Panc1 (cell line): ENCODE measurements around the gene FAM53A. TPM values are rescaled to one million over a fixed set of nuclear protein-coding genes. Genes with fewer than 3 reads are reported as not detected.
A peak's percentile ranks its signal among the peaks of the same experiment; 100 is the strongest.

Experiments used
- ATAC-seq: fragments of 200-7000 bp; cut with Tn5 transposase; 2 replicates; pipeline ENCODE4 v1.9.1; 2020; ENCODE audit warnings: mild to moderate bottlenecking, moderate library complexity
- BruUV-seq: library from RNA; stranded (reverse); fragments of 400-500 nt; replicated peaks from 2 replicates; lab custom pipeline; 2021; lab: Mats Ljungman, UMichigan
- CTCF ChIA-PET: fragments of 300-600 bp; sonication (Branson Sonifier 250); formaldehyde crosslinking; loops from one replicate; lab custom pipeline; 2022; ENCODE audit warnings: antibody characterized with exemption; lab: Charles Lee
- POLR2A ChIA-PET: fragments of 300-600 bp; sonication (Branson Sonifier 250); formaldehyde crosslinking; loops from one replicate; lab custom pipeline; 2022; ENCODE audit warnings: antibody characterized with exemption; lab: Charles Lee
- DNase-seq: peaks from one replicate; pipeline ENCODE4 v3.0.0-alpha.2; 2010; ENCODE audit warnings: low read depth, low spot score
- H3K27ac ChIP-seq: 2 replicates; pipeline ENCODE4 v1.5.1; 2011; ENCODE audit warnings: mild to moderate bottlenecking, low read length, inconsistent platforms
- H3K27me3 ChIP-seq: fragments of 200-500 bp; sonication (Bioruptor generic); 2 replicates; pipeline ENCODE4 v1.6.0; 2014; ENCODE audit warnings: low read length, inconsistent platforms; ENCODE audit not compliant: control insufficient read depth, insufficient read depth
- H3K36me3 ChIP-seq: fragments of 200-500 bp; sonication (Bioruptor generic); 2 replicates; pipeline ENCODE4 v1.5.1; 2014; ENCODE audit warnings: inconsistent platforms, mild to moderate bottlenecking, low read length, moderate library complexity; ENCODE audit not compliant: control insufficient read depth, insufficient read depth
- H3K4me1 ChIP-seq: 2 replicates; pipeline ENCODE4 v1.5.1; 2011; ENCODE audit warnings: inconsistent platforms, mild to moderate bottlenecking, low read length, moderate library complexity; ENCODE audit not compliant: control insufficient read depth, insufficient read depth
- H3K4me3 ChIP-seq, 2 experiments: 2 replicates each; pipeline ENCODE4 v1.5.1; 2011 to 2012; ENCODE audit warnings: low read depth in 2 of 2, low read length in 2 of 2, mild to moderate bottlenecking in 2 of 2, inconsistent platforms in 1 of 2, moderate library complexity in 1 of 2
- H3K9me3 ChIP-seq: fragments of 200-500 bp; sonication (Bioruptor generic); 2 replicates; pipeline ENCODE4 v1.5.1; 2014; ENCODE audit warnings: low read depth, mild to moderate bottlenecking, inconsistent platforms, low read length, moderate library complexity; ENCODE audit not compliant: control insufficient read depth, insufficient read depth
- CTCF ChIP-seq: fragments of 450-650 bp; IDR thresholded peaks from 2 replicates; pipeline ENCODE4 v1.5.1; 2017; ENCODE audit warnings: mild to moderate bottlenecking
- POLR2AphosphoS5 ChIP-seq: IDR thresholded peaks from 2 replicates; pipeline ENCODE4 v1.6.1; 2012; ENCODE audit warnings: mild to moderate bottlenecking, low read depth, low read length, moderate library complexity
- SIN3A ChIP-seq: IDR thresholded peaks from 2 replicates; pipeline ENCODE4 v1.6.1; 2012; ENCODE audit warnings: low read depth, mild to moderate bottlenecking, low read length, moderate library complexity, borderline replicate concordance; ENCODE audit not compliant: insufficient read depth
- TCF7L2 ChIP-seq: IDR thresholded peaks from 2 replicates; pipeline ENCODE4 v1.6.1; 2011; ENCODE audit warnings: mild to moderate bottlenecking, low read depth, low read length, inconsistent platforms
- in situ Hi-C: cut with HindIII; loops from 2 replicates; pipeline ENCODE4 v1.10.0; 2016; ENCODE audit warnings: low sequenced_read_pairs, low pct_unique_long_range_greater_than_20kb
- intact Hi-C: fragments of 100-400 bp; cut with micrococcal nuclease; formaldehyde crosslinking; loops from one replicate; pipeline ENCODE4 v1.10.0; 2022; ENCODE audit not compliant: unreplicated experiment
- total RNA-seq: library from RNA; stranded (reverse); gene quantifications from one replicate; pipeline ENCODE4 v1.2.1, GENCODE V29; 2021; ENCODE audit not compliant: unreplicated experiment
- TF ChIP-seq, protein P1 (sequence below), 2 experiments: IDR thresholded peaks; 2 replicates each; pipeline ENCODE4 v1.6.1; 2011 to 2012; ENCODE audit warnings: low read depth in 2 of 2, control low read depth in 1 of 2, low read length in 1 of 2, mild to moderate bottlenecking in 1 of 2, moderate library complexity in 1 of 2; ENCODE audit not compliant: insufficient read depth in 1 of 2

The FAM53A gene
- total RNA-seq, 1 experiment from 2014 or later = 7.0 TPM

- no peaks in the 10 kb centered on the region for H3K27me3 ChIP-seq
- DNase-seq (no peak), ATAC-seq (peak; percentile 39)
- no peaks in the 10 kb centered on the region for H3K9me3 ChIP-seq
- peaks cover 3% of the 10 kb centered on the region for H3K36me3 ChIP-seq
- ChIA-PET CTCF (no interaction called here), POLR2A (no interaction called here)
- intact Hi-C loops (no loop called here), in situ Hi-C loops (no loop called here)
- H3K4me1 ChIP-seq = peaks cover 44% of the 10 kb centered on the region
- no TSS peak for BruUV-seq
- peak overlapping the region; percentile 58 to 79 for H3K4me3 ChIP-seq
- peak overlapping the region; percentile 89 for H3K27ac ChIP-seq
- TF ChIP-seq, protein P1, sequence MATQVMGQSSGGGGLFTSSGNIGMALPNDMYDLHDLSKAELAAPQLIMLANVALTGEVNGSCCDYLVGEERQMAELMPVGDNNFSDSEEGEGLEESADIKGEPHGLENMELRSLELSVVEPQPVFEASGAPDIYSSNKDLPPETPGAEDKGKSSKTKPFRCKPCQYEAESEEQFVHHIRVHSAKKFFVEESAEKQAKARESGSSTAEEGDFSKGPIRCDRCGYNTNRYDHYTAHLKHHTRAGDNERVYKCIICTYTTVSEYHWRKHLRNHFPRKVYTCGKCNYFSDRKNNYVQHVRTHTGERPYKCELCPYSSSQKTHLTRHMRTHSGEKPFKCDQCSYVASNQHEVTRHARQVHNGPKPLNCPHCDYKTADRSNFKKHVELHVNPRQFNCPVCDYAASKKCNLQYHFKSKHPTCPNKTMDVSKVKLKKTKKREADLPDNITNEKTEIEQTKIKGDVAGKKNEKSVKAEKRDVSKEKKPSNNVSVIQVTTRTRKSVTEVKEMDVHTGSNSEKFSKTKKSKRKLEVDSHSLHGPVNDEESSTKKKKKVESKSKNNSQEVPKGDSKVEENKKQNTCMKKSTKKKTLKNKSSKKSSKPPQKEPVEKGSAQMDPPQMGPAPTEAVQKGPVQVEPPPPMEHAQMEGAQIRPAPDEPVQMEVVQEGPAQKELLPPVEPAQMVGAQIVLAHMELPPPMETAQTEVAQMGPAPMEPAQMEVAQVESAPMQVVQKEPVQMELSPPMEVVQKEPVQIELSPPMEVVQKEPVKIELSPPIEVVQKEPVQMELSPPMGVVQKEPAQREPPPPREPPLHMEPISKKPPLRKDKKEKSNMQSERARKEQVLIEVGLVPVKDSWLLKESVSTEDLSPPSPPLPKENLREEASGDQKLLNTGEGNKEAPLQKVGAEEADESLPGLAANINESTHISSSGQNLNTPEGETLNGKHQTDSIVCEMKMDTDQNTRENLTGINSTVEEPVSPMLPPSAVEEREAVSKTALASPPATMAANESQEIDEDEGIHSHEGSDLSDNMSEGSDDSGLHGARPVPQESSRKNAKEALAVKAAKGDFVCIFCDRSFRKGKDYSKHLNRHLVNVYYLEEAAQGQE (IDR thresholded peaks at IDR 0.05; ENCODE audit: insufficient read depth in 1 of 2, low read depth in 2 of 2, low read length in 1 of 2) = no peak
- no peak for TF ChIP-seq CTCF
- no peak for TF ChIP-seq TCF7L2
- no peak for TF ChIP-seq POLR2AphosphoS5
- no peak for TF ChIP-seq SIN3A
Observed at GRCh38 chr4:1713003-1713851, 29.1 kb upstream of the FAM53A start.

DNA sequence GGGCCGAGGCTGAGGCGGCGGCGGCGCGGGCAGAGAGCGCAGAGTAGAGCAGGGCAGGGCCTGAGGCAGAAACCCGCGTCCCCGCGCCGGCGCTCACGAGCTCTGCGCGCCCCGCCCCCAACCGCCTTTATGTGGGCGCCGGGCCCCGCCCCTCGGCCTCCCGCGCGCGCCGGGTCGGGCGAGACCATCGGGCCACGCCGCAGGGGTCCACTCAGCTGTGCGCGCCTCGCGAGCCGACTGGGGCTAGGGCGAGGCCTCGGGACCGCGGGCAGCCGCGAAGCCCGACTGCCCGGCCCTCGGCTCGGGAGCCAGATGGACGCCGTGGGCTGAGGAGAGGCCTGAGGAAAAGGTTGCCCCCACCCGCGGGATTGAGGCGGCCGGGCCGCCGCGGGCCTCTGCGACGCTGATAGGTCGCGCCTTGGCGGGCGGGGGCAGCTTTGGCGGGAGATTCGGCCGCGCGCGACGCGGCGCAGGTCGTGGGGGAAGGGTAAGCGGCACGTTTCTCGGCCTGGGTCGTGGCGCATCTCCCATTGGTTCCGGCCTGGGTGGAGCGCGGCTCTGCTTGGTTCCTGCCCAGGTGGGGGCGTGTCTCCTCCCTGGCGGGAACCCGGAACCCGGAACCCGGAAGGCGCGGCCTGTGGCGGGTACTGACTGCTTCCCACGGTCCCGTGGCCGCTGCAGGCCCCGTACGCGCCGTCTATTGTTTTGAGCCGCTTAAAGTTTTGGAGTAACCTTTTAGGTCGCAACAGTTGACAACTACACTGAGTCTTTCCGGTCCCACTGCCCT is 28.3 kb upstream of the FAM53A start, which contains the start of gene SLBP:
TSS of gene SLBP (minus strand) at position 104 of the 787 bp plus-strand sequence. CDS start 131 bp downstream, outside the sequence.
- DNase-seq (no peak), ATAC-seq (peak; percentile 91)
- POLR2A ChIA-PET = no interaction called here
- peaks cover 36% of the 10 kb centered on the region for H3K4me1 ChIP-seq
- CTCF ChIA-PET = no interaction called here
- BruUV-seq = no TSS peak
- peak within 1 kb of the TSS; percentile 89 for H3K27ac ChIP-seq
- no peaks in the 10 kb centered on the region for H3K27me3 ChIP-seq
- intact Hi-C loops = no loop called here
- no peaks in the 10 kb centered on the region for H3K9me3 ChIP-seq
- TF ChIP-seq CTCF (no peak), SIN3A (peak; percentile 91; the same call in 1 of the 2 replicates), TCF7L2 (peak; percentile 63; the same call in 1 of the 2 replicates), POLR2AphosphoS5 (peak; percentile 75)
- TF ChIP-seq, protein P1 (IDR thresholded peaks at IDR 0.05; ENCODE audit: insufficient read depth in 1 of 2, low read depth in 2 of 2, low read length in 1 of 2) = no peak
- peaks cover 6% of the 10 kb centered on the region for H3K36me3 ChIP-seq
- in situ Hi-C loops = no loop called here
- peak within 1 kb of the TSS; percentile 58 to 92 for H3K4me3 ChIP-seq
